HG02588 (cell line): ENCODE measurements around the gene TTC33.

Experiments used
- ATAC-seq: cut with Tn5 transposase; IDR thresholded peaks from one replicate; pipeline ENCODE4 v1.9.1; 2021; ENCODE audit warnings: mild to moderate bottlenecking, moderate library complexity; ENCODE audit not compliant: unreplicated experiment

Gene TTC33

GRCh38 chr5:40490464-40491111, 265.2 kb downstream of the TTC33 start:
- ATAC-seq: peak; percentile 45

- ATAC-seq: no peak
Observed at GRCh38 chr5:40489421-40489820, 266.3 kb downstream of the TTC33 start.

GRCh38 chr5:40486437-40487275, 269.1 kb downstream of the TTC33 start:
- peak; percentile 44 for ATAC-seq

DNA sequence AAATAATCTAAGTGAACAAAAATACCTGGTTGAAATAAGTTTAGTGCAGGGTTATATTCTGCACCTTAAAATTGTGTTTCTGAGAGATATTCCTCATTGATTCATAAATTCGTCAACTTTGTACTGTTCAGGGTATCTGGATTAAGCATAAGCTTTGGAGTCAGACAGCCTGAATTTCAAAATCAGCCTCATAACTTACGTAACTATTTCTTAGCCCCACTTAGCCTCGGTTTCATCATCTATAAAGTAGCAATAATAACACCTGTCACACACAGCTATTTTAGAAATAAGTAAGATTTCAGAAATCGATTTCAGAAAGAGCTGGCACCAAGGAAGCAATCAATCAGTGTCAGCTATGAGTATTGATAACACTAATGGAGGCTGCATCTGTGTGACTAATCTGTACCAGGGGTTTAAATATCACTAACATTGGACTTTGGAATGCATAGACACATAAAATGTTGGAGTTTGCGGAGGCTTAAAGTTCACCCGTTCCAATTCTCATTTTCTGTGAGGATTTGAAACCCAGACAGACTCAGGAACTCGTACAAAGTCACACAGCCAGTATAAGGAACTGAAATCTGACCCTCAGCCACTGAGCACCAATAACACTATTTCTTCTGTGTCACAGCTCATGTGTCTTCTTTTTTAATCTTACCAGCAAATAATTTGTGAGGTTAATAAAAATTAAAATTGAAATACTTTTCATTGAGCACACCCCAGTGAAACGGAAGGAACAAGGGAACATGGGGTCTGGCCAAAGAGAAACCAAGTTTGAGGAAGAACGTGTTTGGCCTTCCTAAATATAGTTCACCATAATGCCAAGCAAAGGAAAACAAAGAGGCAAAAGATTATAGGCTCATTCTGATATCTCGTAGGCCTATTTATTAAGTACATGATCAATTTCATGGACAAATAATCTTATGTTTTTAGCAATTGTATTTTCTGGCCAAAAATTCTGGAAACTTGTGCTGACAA, 270.5 kb downstream of the TTC33 start:
- ATAC-seq: peak; percentile 56

DNA sequence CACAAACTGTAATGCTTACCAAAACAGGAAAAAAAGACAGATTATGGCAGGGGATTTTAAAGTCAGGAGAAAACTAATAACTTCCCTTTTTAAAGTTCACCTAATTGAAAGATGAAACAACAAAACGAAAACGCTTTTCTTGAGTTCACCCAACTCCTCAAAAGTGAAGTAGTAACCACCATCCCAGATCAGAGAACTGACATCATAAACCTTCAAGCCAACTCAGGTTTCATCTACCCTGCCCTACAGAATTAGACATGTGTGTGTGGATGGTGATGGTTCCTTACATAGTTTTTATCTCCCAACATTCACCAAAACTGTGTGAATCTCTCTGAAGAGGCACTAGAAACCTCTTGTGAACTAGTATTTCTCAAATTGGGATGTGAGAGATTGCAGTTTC, 271.3 kb downstream of the TTC33 start:
- peak; percentile 38 for ATAC-seq

DNA sequence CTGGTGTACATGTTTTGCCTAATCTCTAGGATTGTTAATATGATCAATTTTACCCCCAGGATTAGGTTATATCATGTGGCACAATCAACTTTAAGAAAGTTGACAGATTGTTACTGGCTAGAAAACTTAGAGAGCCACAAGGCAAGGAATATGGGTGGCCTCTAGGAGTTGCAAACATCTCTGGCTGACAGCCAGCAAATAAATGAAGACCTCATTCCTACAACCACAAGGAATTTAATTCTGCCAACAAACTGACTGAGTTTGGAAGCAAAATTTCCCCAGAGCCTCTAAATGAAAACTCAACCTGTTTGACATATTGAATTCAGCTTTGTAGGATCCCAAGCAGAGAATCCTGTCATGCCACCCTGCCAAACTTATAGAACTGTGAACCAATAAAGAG, 272.4 kb downstream of the TTC33 start:
- ATAC-seq: no peak

GRCh38 chr5:40481241-40481640, 274.5 kb downstream of the TTC33 start:
- ATAC-seq: no peak

- no peak for ATAC-seq
Observed at GRCh38 chr5:40480392-40480791, 275.4 kb downstream of the TTC33 start.

- no peak for ATAC-seq
Observed at GRCh38 chr5:40479939-40480338, 275.8 kb downstream of the TTC33 start.

DNA sequence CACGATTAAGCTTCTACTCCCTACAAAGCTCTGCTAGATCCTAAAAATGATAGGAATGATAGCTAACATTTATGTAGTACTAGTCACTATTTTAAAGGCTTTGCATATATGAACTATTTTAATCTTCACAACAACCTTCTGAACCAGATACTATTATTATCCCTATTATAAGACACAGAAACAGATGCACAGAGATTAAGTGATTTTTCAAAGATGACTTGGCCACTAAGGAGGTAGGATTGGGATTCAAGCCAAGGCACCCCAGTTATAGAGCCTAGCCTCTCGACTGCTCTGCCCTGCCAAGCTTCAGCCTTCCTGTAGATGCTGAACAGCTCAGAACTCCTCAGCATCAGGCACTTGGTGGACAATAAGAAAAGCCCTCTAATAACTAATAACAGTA, 277.0 kb downstream of the TTC33 start:
- ATAC-seq: no peak

DNA sequence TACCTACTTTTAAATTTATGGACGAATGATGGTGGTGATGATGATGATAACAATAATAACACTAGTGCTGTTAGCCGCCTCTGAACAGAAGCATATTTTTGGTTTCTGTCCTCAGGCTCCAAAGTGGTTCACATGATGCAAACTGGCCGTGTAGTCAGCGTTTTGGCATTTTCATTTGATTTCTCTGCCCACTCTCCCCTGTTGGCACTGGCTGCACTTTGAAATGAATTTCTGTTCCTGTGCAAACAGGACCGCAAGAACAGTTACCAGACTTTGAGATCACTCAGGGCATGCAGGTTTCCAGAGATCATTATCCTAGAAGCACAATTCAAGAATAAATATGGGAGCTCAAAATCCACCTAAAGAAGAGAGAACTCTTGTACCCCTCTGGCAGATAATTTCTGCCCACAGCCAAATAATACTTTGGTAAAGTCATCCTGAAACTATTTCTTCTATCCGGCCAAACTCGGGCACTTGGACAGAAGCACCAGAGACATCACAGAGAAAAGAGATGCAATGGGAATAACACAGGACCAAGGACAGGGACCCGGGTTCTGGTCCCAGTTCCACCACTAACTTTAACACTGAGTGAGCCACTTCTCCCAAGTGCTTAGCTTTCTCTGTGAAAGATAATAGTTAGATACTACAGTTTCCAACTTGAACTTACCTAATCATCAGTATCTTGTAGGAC, 277.8 kb downstream of the TTC33 start:
- ATAC-seq: no peak

DNA sequence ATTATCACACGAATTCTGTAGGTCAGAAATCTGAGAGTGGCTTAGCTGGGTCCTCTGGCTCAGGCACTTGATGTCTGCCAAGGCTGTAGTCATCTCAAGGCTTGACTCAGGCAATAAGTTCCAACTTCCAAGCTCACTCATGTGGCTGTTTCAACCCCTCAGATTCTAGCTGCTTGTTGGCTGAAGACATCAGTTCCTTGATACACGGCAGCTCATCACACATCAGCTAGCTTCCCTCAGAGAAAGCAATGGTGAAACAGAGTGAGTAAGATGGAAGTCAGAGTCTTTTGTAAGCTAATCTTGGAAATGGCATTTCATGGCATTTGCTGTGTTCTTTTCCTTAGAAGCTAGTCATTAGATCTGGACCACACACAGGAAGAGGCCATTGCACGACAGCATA, 280.2 kb downstream of the TTC33 start:
- no peak for ATAC-seq

DNA sequence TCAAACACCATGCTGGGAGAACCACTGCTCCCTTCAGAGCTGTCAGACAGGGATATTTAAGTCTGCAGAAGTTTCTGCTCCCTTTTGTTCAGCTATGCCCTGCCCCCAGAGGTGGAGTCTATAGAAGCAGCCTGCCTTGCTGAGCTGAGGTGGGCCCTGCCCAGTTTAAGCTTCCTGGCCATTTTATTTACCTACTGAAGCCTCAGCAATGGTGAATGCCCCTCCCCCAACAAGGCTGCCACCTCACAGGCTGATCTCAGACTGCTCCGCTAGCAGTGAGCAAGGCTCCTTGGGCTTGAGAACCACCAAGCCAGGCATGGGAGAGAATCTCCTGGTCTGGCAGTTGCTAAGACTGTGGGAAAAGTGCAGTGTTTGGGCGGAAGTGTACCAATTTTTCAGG, 281.5 kb downstream of the TTC33 start:
- ATAC-seq: no peak

- ATAC-seq: no peak
Observed at GRCh38 chr5:40465416-40465815, 290.3 kb downstream of the TTC33 start.

- no peak for ATAC-seq
Observed at GRCh38 chr5:40464511-40464910, 291.2 kb downstream of the TTC33 start.
